Activated CD4-positive, alpha-beta T cell treated with anti-CD3 and anti-CD28 coated beads for 36 hours (primary cell): Measurements from ENCODE around the gene ANKS1B. TPM values are rescaled to one million over a fixed set of nuclear protein-coding genes. Genes with fewer than 3 reads are reported as not detected.
"Not testable (repeated sequence)": the region's sequence is repeated elsewhere in the genome, so short reads cannot be mapped to it uniquely, and the experiment has no call there.

Source experiments
- ATAC-seq: fragments of 200-7000 bp; cut with Tn5 transposase; one replicate; pipeline ENCODE4 v1.10.0; 2021; ENCODE audit warnings: mild to moderate bottlenecking, moderate library complexity
- CTCF ChIA-PET: fragments of 350-600 bp; sonication (Branson Sonifier 250); formaldehyde crosslinking; loops from one replicate; lab custom pipeline; 2021; ENCODE audit warnings: antibody characterized with exemption; lab: Charles Lee
- POLR2A ChIA-PET: fragments of 350-600 bp; sonication (Branson Sonifier 250); formaldehyde crosslinking; loops from one replicate; lab custom pipeline; 2021; ENCODE audit warnings: antibody characterized with exemption, inconsistent platforms; lab: Charles Lee
- DNase-seq: peaks from one replicate; pipeline ENCODE4 v3.0.0-alpha.2; 2020
- H3K27ac Mint-ChIP-seq: one replicate; pipeline ENCODE4 v1.8.0; 2021; ENCODE audit warnings: mixed read lengths
- H3K27me3 Mint-ChIP-seq: one replicate; pipeline ENCODE4 v1.8.0; 2021; ENCODE audit warnings: mixed read lengths
- H3K36me3 Mint-ChIP-seq: one replicate; pipeline ENCODE4 v1.8.0; 2021; ENCODE audit warnings: low read depth, mixed read lengths
- H3K4me1 Mint-ChIP-seq: one replicate; pipeline ENCODE4 v1.8.0; 2021; ENCODE audit warnings: mixed read lengths
- H3K4me3 Mint-ChIP-seq: one replicate; pipeline ENCODE4 v1.8.0; 2021; ENCODE audit warnings: mild to moderate bottlenecking, moderate library complexity, mixed read lengths
- H3K9me3 Mint-ChIP-seq: one replicate; pipeline ENCODE4 v1.8.0; 2021; ENCODE audit warnings: low read depth, mixed read lengths
- intact Hi-C, 2 experiments: fragments of 100-400 bp; cut with DNase I in 1 of 2; cut with micrococcal nuclease in 1 of 2; formaldehyde crosslinking; loops; one replicate each; pipeline versions ENCODE4 v1.14.2 to v1.15.1; 2022 to 2024; cut with DNase I, micrococcal nuclease
- total RNA-seq, 2 experiments: library from RNA; stranded (reverse); gene quantifications; one replicate each; pipeline ENCODE4 v1.2.3, GENCODE V29; 2021

The ANKS1B gene
- total RNA-seq, 2 experiments from 2014 or later: 0.19 to 0.73 TPM

GRCh38 chr12:99334285-99335056 is 650.3 kb downstream of the ANKS1B start:
- Mint-ChIP-seq H3K9me3 (peaks cover 8% of the 10 kb centered on the region), H3K4me1 (no peaks in the 10 kb centered on the region), H3K27me3 (no peaks in the 10 kb centered on the region), H3K36me3 (no peaks in the 10 kb centered on the region), H3K27ac (no peak overlapping the region), H3K4me3 (no peak overlapping the region)
- POLR2A ChIA-PET: no interaction called here
- DNase-seq (no peak), ATAC-seq (no peak)
- intact Hi-C loops: no loop called here
- CTCF ChIA-PET: interaction anchor here (0.7 kb wide), 1 partner anchor 14 kb away, joined by 3 read pairs; no protein-coding TSS in a partner anchor

GRCh38 chr12:99332936-99333591 is 651.7 kb downstream of the ANKS1B start:
- CTCF ChIA-PET: no interaction called here
- Mint-ChIP-seq H3K27ac (no peak overlapping the region), H3K27me3 (no peaks in the 10 kb centered on the region), H3K4me3 (no peak overlapping the region), H3K4me1 (no peaks in the 10 kb centered on the region), H3K36me3 (no peaks in the 10 kb centered on the region), H3K9me3 (peaks cover 6% of the 10 kb centered on the region)
- ATAC-seq (no peak), DNase-seq (no peak)
- intact Hi-C loops: no loop called here
- POLR2A ChIA-PET: no interaction called here

GRCh38 chr12:99330216-99330615 is 654.5 kb downstream of the ANKS1B start:
- Mint-ChIP-seq H3K4me1 (no peaks in the 10 kb centered on the region), H3K27ac (no peak overlapping the region), H3K9me3 (peaks cover 4% of the 10 kb centered on the region), H3K4me3 (no peak overlapping the region), H3K27me3 (no peaks in the 10 kb centered on the region), H3K36me3 (no peaks in the 10 kb centered on the region)
- no peak for DNase-seq
- no peak for ATAC-seq
- ChIA-PET CTCF (interaction anchor here (1.6 kb wide), 1 partner anchor 13 kb away, joined by 4 read pairs; no protein-coding TSS in a partner anchor), POLR2A (no interaction called here)
- intact Hi-C loops: no loop called here

GRCh38 chr12:99321210-99321609 is 663.5 kb downstream of the ANKS1B start:
- ATAC-seq, DNase-seq, H3K4me1 Mint-ChIP-seq, intact Hi-C loops, H3K27me3 Mint-ChIP-seq, H3K4me3 Mint-ChIP-seq, H3K36me3 Mint-ChIP-seq, H3K27ac Mint-ChIP-seq, POLR2A ChIA-PET, CTCF ChIA-PET: not testable (repeated sequence)
- peaks cover 24% of the 10 kb centered on the region for H3K9me3 Mint-ChIP-seq

GRCh38 chr12:99311373-99311772 is 673.4 kb downstream of the ANKS1B start:
- peaks cover 5% of the 10 kb centered on the region for H3K9me3 Mint-ChIP-seq
- ChIA-PET POLR2A (no interaction called here), CTCF (no interaction called here)
- ATAC-seq (no peak), DNase-seq (no peak)
- H3K4me3 Mint-ChIP-seq: no peak overlapping the region
- H3K4me1 Mint-ChIP-seq: no peaks in the 10 kb centered on the region
- no peak overlapping the region for H3K27ac Mint-ChIP-seq
- H3K36me3 Mint-ChIP-seq: no peaks in the 10 kb centered on the region
- H3K27me3 Mint-ChIP-seq: no peaks in the 10 kb centered on the region
- intact Hi-C loops: no loop called here

GRCh38 chr12:99309812-99310211 is 674.9 kb downstream of the ANKS1B start:
- DNase-seq (no peak), ATAC-seq (no peak)
- no peak overlapping the region for H3K4me3 Mint-ChIP-seq
- H3K36me3 Mint-ChIP-seq: no peaks in the 10 kb centered on the region
- ChIA-PET CTCF (no interaction called here), POLR2A (no interaction called here)
- H3K4me1 Mint-ChIP-seq: no peaks in the 10 kb centered on the region
- peaks cover 5% of the 10 kb centered on the region for H3K9me3 Mint-ChIP-seq
- intact Hi-C loops: no loop called here
- no peaks in the 10 kb centered on the region for H3K27me3 Mint-ChIP-seq
- no peak overlapping the region for H3K27ac Mint-ChIP-seq

- POLR2A ChIA-PET: no interaction called here
- no peak for ATAC-seq
- CTCF ChIA-PET: no interaction called here
- no peaks in the 10 kb centered on the region for H3K27me3 Mint-ChIP-seq
- intact Hi-C loops: no loop called here
- peaks cover 2% of the 10 kb centered on the region for H3K9me3 Mint-ChIP-seq
- no peaks in the 10 kb centered on the region for H3K4me1 Mint-ChIP-seq
- no peak overlapping the region for H3K4me3 Mint-ChIP-seq
- DNase-seq: no peak
- no peaks in the 10 kb centered on the region for H3K36me3 Mint-ChIP-seq
- no peak overlapping the region for H3K27ac Mint-ChIP-seq
These were observed 681.9 kb downstream of the ANKS1B start for GRCh38 chr12:99302874-99303273.

GRCh38 chr12:99287136-99287535 is 697.6 kb downstream of the ANKS1B start:
- peaks cover 23% of the 10 kb centered on the region for H3K9me3 Mint-ChIP-seq
- intact Hi-C loops: no loop called here
- H3K4me1 Mint-ChIP-seq: no peaks in the 10 kb centered on the region
- no peaks in the 10 kb centered on the region for H3K36me3 Mint-ChIP-seq
- ATAC-seq (no peak), DNase-seq (no peak)
- no peaks in the 10 kb centered on the region for H3K27me3 Mint-ChIP-seq
- CTCF ChIA-PET: interaction anchor here (0.6 kb wide), 1 partner anchor 67 kb away, joined by 3 read pairs; no protein-coding TSS in a partner anchor
- no peak overlapping the region for H3K4me3 Mint-ChIP-seq
- no peak overlapping the region for H3K27ac Mint-ChIP-seq
- POLR2A ChIA-PET: no interaction called here

- CTCF ChIA-PET: interaction anchor here (1.1 kb wide), 1 partner anchor 35 kb away, joined by 3 read pairs; no protein-coding TSS in a partner anchor
- DNase-seq: no peak
- no peak overlapping the region for H3K27ac Mint-ChIP-seq
- H3K36me3 Mint-ChIP-seq: no peaks in the 10 kb centered on the region
- no peak for ATAC-seq
- no peaks in the 10 kb centered on the region for H3K27me3 Mint-ChIP-seq
- intact Hi-C loops: no loop called here
- POLR2A ChIA-PET: no interaction called here
- H3K4me1 Mint-ChIP-seq: no peaks in the 10 kb centered on the region
- peaks cover 9% of the 10 kb centered on the region for H3K9me3 Mint-ChIP-seq
- H3K4me3 Mint-ChIP-seq: no peak overlapping the region
These were observed 700.6 kb downstream of the ANKS1B start for GRCh38 chr12:99284161-99284560.

- Mint-ChIP-seq H3K9me3 (peaks cover 2% of the 10 kb centered on the region), H3K27me3 (no peaks in the 10 kb centered on the region), H3K4me1 (no peaks in the 10 kb centered on the region), H3K4me3 (no peak overlapping the region), H3K27ac (no peak overlapping the region), H3K36me3 (no peaks in the 10 kb centered on the region)
- no peak for ATAC-seq
- ChIA-PET CTCF (no interaction called here), POLR2A (no interaction called here)
- intact Hi-C loops: no loop called here
- no peak for DNase-seq
These were observed 702.1 kb downstream of the ANKS1B start for GRCh38 chr12:99282624-99283023.

GRCh38 chr12:99282086-99282485 is 702.6 kb downstream of the ANKS1B start:
- no peak for DNase-seq
- ATAC-seq: no peak
- no peaks in the 10 kb centered on the region for H3K4me1 Mint-ChIP-seq
- ChIA-PET POLR2A (no interaction called here), CTCF (no interaction called here)
- no peak overlapping the region for H3K4me3 Mint-ChIP-seq
- no peak overlapping the region for H3K27ac Mint-ChIP-seq
- peaks cover 2% of the 10 kb centered on the region for H3K9me3 Mint-ChIP-seq
- no peaks in the 10 kb centered on the region for H3K27me3 Mint-ChIP-seq
- intact Hi-C loops: no loop called here
- H3K36me3 Mint-ChIP-seq: no peaks in the 10 kb centered on the region

GRCh38 chr12:99281277-99281676 is 703.5 kb downstream of the ANKS1B start:
- Mint-ChIP-seq H3K9me3 (peaks cover 4% of the 10 kb centered on the region), H3K27ac (no peak overlapping the region), H3K4me3 (no peak overlapping the region), H3K36me3 (no peaks in the 10 kb centered on the region), H3K4me1 (no peaks in the 10 kb centered on the region), H3K27me3 (no peaks in the 10 kb centered on the region)
- ATAC-seq: no peak
- DNase-seq: no peak
- intact Hi-C loops: no loop called here
- ChIA-PET CTCF (no interaction called here), POLR2A (no interaction called here)
